ENCODE measurements around the gene AHI1.

AHI1 gene

GRCh38 chr6:135439549-135439948 is 58.0 kb downstream of the AHI1 start:
- Mint-ChIP-seq H3K4me3 (peak overlapping the region; percentile 2), H3K9me3 (no peaks in the 10 kb centered on the region), H3K27me3 (no peaks in the 10 kb centered on the region), H3K27ac (peak overlapping the region; percentile 44), H3K4me1 (peaks cover 22% of the 10 kb centered on the region), H3K36me3 (peaks cover 11% of the 10 kb centered on the region)

DNA sequence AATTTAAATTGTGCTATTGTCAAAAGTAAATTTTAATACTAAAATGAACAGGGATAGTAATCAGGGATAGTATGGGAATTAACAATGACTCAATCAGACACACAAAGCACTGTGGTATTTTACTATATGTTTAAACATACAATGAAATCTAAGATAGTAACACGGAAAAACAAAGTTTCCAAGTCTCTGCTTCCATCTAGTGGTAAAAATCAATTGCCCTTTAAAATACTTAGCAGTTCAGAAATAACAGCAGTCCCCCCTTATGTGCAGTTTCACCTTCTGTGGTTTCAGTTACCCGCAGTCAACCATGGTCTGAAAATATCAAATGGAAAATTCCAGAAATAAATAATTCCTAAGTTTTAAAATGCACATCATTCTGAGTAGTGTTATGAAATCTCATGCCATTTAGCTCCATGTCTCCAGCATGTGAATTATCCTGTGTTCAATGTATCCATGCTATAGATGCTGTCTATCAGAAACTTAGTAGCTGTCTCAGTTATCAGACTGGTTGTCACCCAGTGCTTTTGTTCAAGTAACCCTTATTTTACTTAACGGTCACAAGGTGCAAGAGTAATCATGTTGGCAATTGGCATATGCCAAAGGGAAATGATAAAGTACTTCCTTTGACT is 58.5 kb downstream of the AHI1 start:
- Mint-ChIP-seq H3K27ac (no peak overlapping the region), H3K9me3 (no peaks in the 10 kb centered on the region), H3K36me3 (peaks cover 8% of the 10 kb centered on the region), H3K4me3 (peak overlapping the region; percentile 2), H3K4me1 (peaks cover 22% of the 10 kb centered on the region), H3K27me3 (no peaks in the 10 kb centered on the region)

GRCh38 chr6:135434991-135435390 is 62.5 kb downstream of the AHI1 start:
- no peaks in the 10 kb centered on the region for H3K9me3 Mint-ChIP-seq
- no peak overlapping the region for H3K4me3 Mint-ChIP-seq
- H3K36me3 Mint-ChIP-seq, result peaks cover 6% of the 10 kb centered on the region
- no peak overlapping the region for H3K27ac Mint-ChIP-seq
- peaks cover 14% of the 10 kb centered on the region for H3K4me1 Mint-ChIP-seq
- no peaks in the 10 kb centered on the region for H3K27me3 Mint-ChIP-seq

GRCh38 chr6:135434095-135434494 is 63.4 kb downstream of the AHI1 start:
- H3K4me3 Mint-ChIP-seq, result no peak overlapping the region
- H3K27me3 Mint-ChIP-seq, result no peaks in the 10 kb centered on the region
- peaks cover 5% of the 10 kb centered on the region for H3K4me1 Mint-ChIP-seq
- no peaks in the 10 kb centered on the region for H3K9me3 Mint-ChIP-seq
- H3K27ac Mint-ChIP-seq, result no peak overlapping the region
- H3K36me3 Mint-ChIP-seq, result peaks cover 6% of the 10 kb centered on the region

DNA sequence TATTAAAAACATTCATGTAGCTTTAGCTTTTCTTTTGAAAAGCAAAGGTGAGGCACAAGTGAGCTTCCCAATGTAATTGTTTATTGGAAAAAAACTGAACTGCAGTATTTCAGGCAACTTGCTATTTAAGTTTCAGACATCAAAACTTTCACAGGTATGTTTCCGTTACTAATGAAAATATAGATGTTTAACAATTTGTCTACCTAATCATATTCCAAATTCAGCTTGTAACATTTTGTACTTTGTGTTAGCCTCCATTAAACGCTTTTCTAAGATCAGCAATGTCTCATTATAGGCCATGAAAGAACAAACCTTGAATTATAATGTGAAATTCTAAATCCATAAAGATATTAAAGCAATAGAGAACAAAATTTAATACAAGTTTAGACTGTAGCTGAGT is 69.5 kb downstream of the AHI1 start:
- no peaks in the 10 kb centered on the region for H3K27me3 Mint-ChIP-seq
- no peaks in the 10 kb centered on the region for H3K4me1 Mint-ChIP-seq
- no peak overlapping the region for H3K4me3 Mint-ChIP-seq
- H3K27ac Mint-ChIP-seq, result no peak overlapping the region
- peaks cover 3% of the 10 kb centered on the region for H3K36me3 Mint-ChIP-seq
- H3K9me3 Mint-ChIP-seq, result no peaks in the 10 kb centered on the region

- H3K27me3 Mint-ChIP-seq, result no peaks in the 10 kb centered on the region
- no peaks in the 10 kb centered on the region for H3K36me3 Mint-ChIP-seq
- H3K9me3 Mint-ChIP-seq, result no peaks in the 10 kb centered on the region
Observed at GRCh38 chr6:135426833-135427232, 70.7 kb downstream of the AHI1 start.

DNA sequence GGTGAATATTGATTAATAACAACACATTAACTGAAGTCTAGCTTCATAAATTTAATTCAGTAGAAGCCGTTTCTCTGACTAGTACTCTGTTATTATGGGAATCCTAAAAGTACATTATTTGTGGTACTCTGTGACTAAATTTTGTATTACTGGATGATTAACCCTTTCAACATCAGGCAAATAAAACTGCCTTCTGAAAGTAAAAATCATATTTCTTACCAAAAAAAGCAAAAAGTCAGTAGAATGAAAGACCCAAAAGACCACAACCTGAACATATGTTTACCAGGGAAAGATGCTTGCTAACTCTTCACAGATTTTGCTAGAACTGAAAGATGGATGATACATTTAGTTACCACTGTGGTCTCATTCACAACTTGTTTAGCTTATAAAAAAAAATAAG is 73.2 kb downstream of the AHI1 start:
- no peaks in the 10 kb centered on the region for H3K27me3 Mint-ChIP-seq
- no peaks in the 10 kb centered on the region for H3K4me1 Mint-ChIP-seq
- H3K9me3 Mint-ChIP-seq, result no peaks in the 10 kb centered on the region
- H3K4me3 Mint-ChIP-seq, result no peak overlapping the region
- H3K27ac Mint-ChIP-seq, result no peak overlapping the region
- H3K36me3 Mint-ChIP-seq, result peaks cover 3% of the 10 kb centered on the region

More at GRCh38 chr6:135426833-135427232, 70.7 kb downstream of the AHI1 start:
- Mint-ChIP-seq H3K27ac (no peak overlapping the region), H3K4me1 (no peaks in the 10 kb centered on the region), H3K4me3 (no peak overlapping the region)

DNA sequence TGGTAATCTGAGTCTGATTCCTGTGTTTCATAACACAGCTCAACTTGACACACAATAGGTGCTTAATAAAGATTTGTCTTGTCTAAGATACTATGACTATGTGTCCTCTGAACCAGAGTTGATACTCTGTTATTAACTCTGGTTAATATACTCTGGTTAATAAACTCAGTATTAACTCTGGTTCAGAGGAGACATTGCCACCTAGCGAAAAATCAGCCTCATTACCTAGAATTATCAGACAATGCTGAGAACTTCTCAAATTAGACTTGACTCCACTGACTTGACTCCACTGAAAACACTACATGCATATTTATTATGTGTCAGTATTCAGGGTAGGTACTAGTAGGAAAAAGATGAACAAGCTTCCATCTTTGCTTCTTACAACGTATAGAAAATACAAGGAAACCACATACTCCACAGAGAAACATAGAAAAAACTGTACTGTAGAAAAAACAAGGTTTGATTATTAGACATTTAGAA is 73.9 kb downstream of the AHI1 start:
- Mint-ChIP-seq H3K27ac (no peak overlapping the region), H3K27me3 (no peaks in the 10 kb centered on the region), H3K4me3 (no peak overlapping the region), H3K4me1 (no peaks in the 10 kb centered on the region), H3K36me3 (peaks cover 3% of the 10 kb centered on the region), H3K9me3 (no peaks in the 10 kb centered on the region)

DNA sequence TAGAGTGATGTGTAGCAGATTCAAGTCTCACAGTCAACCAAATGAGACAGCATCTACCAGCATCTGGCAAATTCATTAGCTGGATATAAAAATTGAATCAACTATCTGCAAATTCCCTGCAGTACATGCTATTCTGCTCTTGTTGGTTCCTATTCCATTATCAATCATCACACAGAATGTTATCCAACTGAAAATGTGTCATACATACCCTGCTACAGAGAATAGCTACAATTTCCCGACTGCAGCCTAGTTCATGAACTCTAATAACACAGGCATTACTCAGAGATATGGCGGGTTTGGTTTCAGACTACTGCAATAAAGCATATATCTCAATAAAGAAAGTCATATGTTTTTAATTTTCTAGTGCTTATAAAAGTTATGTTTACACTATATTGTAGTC is 78.4 kb downstream of the AHI1 start:
- Mint-ChIP-seq H3K27me3 (no peaks in the 10 kb centered on the region), H3K4me1 (no peaks in the 10 kb centered on the region), H3K36me3 (peaks cover 3% of the 10 kb centered on the region), H3K27ac (no peak overlapping the region), H3K9me3 (no peaks in the 10 kb centered on the region), H3K4me3 (no peak overlapping the region)

DNA sequence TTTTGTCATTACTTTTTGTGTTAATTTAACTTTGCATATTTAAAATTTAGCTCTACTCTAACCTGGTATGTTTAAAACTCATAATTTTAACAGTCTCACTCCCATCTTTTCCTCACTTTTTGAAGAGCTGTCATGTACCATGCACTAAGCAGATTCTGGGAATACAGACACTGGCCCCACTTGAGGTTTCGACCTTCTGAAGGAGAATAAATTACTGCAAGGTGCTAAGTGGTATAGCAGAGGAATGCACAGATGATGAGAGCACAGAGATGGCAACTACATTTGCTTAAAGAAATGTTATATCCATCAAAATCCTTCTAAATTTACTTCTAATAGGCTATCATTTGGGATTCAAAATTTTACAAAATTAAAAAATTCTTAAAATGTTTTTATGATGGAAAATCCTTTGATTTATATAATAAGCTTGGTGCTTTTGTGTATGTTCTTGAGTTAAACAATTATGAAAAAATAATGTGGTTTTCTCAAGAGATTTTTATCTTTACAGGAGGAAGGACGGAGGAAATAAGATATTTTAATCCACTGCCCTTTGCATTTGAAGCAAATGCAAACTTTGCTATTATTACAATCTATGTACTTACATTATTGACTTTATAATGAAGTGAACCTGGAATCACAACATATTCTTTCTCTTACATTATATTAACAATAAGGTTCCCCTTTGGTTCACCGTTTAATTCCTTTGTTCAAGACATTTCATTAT is 79.3 kb downstream of the AHI1 start:
- no peak overlapping the region for H3K4me3 Mint-ChIP-seq
- no peaks in the 10 kb centered on the region for H3K4me1 Mint-ChIP-seq
- no peaks in the 10 kb centered on the region for H3K9me3 Mint-ChIP-seq
- no peaks in the 10 kb centered on the region for H3K27me3 Mint-ChIP-seq
- H3K27ac Mint-ChIP-seq, result no peak overlapping the region
- peaks cover 5% of the 10 kb centered on the region for H3K36me3 Mint-ChIP-seq

DNA sequence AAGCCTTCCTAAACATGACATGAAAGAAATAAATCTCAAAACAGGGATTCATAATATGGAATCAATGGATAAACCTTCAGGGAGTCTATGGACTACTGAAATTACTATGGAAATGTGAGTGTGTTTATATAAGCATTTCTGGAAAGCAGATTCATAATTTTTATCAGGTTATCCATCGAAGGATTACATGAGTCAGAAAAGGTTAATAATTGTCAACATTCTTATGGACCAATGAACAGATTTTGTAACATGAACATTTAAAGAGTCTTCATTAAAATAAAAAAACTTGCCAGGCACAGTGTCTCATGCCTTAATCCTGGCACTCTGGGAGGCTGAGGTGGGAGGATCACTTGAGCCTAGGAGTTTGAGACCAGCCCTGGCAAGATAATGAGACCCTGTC is 84.8 kb downstream of the AHI1 start:
- Mint-ChIP-seq H3K27ac (no peak overlapping the region), H3K4me1 (no peaks in the 10 kb centered on the region), H3K9me3 (no peaks in the 10 kb centered on the region), H3K36me3 (peaks cover 6% of the 10 kb centered on the region), H3K27me3 (no peaks in the 10 kb centered on the region), H3K4me3 (no peak overlapping the region)

- Mint-ChIP-seq H3K9me3 (no peaks in the 10 kb centered on the region), H3K4me1 (no peaks in the 10 kb centered on the region), H3K4me3 (no peak overlapping the region), H3K36me3 (peaks cover 6% of the 10 kb centered on the region), H3K27me3 (no peaks in the 10 kb centered on the region), H3K27ac (no peak overlapping the region)
Observed at GRCh38 chr6:135411849-135412248, 85.7 kb downstream of the AHI1 start.

GRCh38 chr6:135411339-135411738 is 86.2 kb downstream of the AHI1 start:
- Mint-ChIP-seq H3K27me3 (no peaks in the 10 kb centered on the region), H3K4me3 (no peak overlapping the region), H3K36me3 (peaks cover 6% of the 10 kb centered on the region), H3K27ac (no peak overlapping the region), H3K4me1 (no peaks in the 10 kb centered on the region), H3K9me3 (no peaks in the 10 kb centered on the region)

- H3K27ac Mint-ChIP-seq, result no peak overlapping the region
- no peak overlapping the region for H3K4me3 Mint-ChIP-seq
- H3K36me3 Mint-ChIP-seq, result peaks cover 6% of the 10 kb centered on the region
Observed at GRCh38 chr6:135410856-135411255, 86.7 kb downstream of the AHI1 start.

DNA sequence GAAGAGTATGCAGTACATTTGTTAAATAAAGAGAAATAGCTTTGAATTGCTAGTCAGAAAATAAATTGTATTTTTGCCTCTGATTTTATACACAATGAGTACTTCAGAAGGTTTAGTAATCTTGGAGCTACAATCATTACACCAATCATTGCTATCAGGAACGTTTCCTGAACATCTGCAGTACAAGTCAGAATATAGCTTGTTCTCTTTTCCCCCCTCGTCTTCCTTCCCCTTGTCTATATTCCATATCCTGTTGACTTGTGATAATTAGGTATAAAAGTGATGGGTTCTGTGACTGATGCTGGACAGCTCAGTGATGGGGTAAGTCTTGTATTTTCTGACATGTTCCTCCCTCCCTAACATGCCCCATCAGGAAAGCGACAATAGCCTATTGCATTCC is 94.0 kb downstream of the AHI1 start:
- no peaks in the 10 kb centered on the region for H3K9me3 Mint-ChIP-seq
- H3K27me3 Mint-ChIP-seq, result no peaks in the 10 kb centered on the region
- no peak overlapping the region for H3K4me3 Mint-ChIP-seq
- no peak overlapping the region for H3K27ac Mint-ChIP-seq
- no peaks in the 10 kb centered on the region for H3K4me1 Mint-ChIP-seq
- H3K36me3 Mint-ChIP-seq, result peaks cover 25% of the 10 kb centered on the region

More at GRCh38 chr6:135410856-135411255, 86.7 kb downstream of the AHI1 start:
- Mint-ChIP-seq H3K27me3 (no peaks in the 10 kb centered on the region), H3K4me1 (no peaks in the 10 kb centered on the region), H3K9me3 (no peaks in the 10 kb centered on the region)

DNA sequence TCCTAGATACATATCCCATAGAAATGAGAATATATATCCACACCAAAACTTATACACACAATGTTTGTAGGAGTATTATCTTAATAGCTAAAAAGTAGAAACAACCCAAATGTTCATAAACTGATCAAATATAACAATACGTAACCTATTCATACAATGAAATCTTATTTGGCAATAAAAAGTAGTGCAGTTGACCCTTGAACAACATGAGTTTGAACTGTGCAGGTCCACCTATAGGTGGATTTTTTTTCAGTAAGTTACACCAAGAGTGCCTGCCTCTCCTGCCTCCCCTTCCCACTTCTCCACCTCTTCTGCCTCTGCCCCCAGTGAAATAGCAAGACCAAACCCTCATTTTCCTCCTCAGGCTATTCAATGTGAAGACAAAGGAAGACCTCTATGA is 95.2 kb downstream of the AHI1 start:
- no peaks in the 10 kb centered on the region for H3K4me1 Mint-ChIP-seq

More for the DNA sequence above, 95.2 kb downstream of the AHI1 start:
- no peaks in the 10 kb centered on the region for H3K27me3 Mint-ChIP-seq
- no peak overlapping the region for H3K4me3 Mint-ChIP-seq
- no peak overlapping the region for H3K27ac Mint-ChIP-seq
- H3K36me3 Mint-ChIP-seq, result peaks cover 25% of the 10 kb centered on the region
- H3K9me3 Mint-ChIP-seq, result no peaks in the 10 kb centered on the region
